Lower leg skin (tissue), 3 donors: ENCODE measurements around the gene PLCB1.

Experiments used
- POLR2A ChIP-seq, 2 donors: fragments of 450-650 bp; IDR thresholded peaks; one replicate each; pipeline ENCODE4 v1.6.1; 2016 to 2017; ENCODE audit warnings: antibody characterized with exemption in 2 of 2, mild to moderate bottlenecking in 1 of 2, moderate library complexity in 1 of 2
- TF ChIP-seq, protein P1 (sequence below), 3 donors: fragments of 450-650 bp; IDR thresholded peaks; one replicate each; pipeline ENCODE4 v1.5.1; 2016; ENCODE audit warnings: antibody characterized with exemption in 3 of 3, mild to moderate bottlenecking in 3 of 3, moderate library complexity in 2 of 3

DNA sequence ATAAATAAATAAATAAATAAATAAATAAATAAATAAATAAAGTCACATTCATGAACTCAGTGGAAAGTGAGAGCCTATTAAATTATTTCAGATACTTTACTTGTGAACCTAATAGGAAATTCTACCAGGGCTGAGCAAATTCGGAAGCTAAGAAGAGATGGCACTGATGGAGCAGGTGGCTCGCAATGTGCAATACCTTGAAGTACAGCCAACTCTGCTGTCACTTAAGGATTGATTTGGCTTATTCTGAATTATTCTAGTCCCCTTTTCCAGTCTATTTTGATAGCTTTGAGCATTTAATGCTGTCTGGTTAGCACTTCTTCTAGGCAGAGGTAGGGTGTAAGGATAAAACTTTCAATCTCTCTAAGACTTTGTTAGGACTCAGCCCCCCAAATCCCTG lies 541.0 kb downstream of the PLCB1 start:
- no peak for TF ChIP-seq POLR2A (IDR thresholded peaks at IDR 0.05)
- TF ChIP-seq, protein P1, sequence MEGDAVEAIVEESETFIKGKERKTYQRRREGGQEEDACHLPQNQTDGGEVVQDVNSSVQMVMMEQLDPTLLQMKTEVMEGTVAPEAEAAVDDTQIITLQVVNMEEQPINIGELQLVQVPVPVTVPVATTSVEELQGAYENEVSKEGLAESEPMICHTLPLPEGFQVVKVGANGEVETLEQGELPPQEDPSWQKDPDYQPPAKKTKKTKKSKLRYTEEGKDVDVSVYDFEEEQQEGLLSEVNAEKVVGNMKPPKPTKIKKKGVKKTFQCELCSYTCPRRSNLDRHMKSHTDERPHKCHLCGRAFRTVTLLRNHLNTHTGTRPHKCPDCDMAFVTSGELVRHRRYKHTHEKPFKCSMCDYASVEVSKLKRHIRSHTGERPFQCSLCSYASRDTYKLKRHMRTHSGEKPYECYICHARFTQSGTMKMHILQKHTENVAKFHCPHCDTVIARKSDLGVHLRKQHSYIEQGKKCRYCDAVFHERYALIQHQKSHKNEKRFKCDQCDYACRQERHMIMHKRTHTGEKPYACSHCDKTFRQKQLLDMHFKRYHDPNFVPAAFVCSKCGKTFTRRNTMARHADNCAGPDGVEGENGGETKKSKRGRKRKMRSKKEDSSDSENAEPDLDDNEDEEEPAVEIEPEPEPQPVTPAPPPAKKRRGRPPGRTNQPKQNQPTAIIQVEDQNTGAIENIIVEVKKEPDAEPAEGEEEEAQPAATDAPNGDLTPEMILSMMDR (IDR thresholded peaks at IDR 0.05): no peak
